LNCAP (cell line): ENCODE results near the gene PAPPA.

Experiments
- CTCF ChIP-seq: fragments of 450-650 bp; IDR thresholded peaks from 2 replicates; pipeline ENCODE4 v1.5.1; 2017; ENCODE audit warnings: mild to moderate bottlenecking

The PAPPA gene

GRCh38 chr9:116238225-116238624 lies 84.6 kb downstream of the PAPPA start:
- no peak for TF ChIP-seq CTCF

- no peak for TF ChIP-seq CTCF
Observed at GRCh38 chr9:116238776-116239340, 85.3 kb downstream of the PAPPA start.

GRCh38 chr9:116243708-116244107 lies 90.1 kb downstream of the PAPPA start:
- TF ChIP-seq CTCF: no peak

DNA sequence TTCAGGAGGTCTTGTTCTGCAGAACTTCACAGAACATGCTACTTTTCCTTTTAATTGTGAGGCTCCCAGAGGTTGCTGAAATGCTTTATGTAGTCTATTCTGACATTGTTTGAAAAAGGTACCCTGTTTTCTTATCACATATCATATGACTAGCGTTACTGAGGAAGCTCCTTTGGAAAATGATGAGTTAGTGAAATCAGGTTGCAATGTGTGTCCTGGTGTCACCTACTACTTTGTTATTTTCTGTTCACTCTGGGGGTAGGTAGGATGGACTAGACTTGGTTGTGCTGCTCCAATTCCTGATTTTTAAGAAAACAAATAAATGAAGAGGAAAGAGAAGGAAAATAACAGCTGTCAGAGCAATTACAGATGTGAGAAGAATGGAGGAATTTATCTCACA lies 93.7 kb downstream of the PAPPA start:
- TF ChIP-seq CTCF: no peak

DNA sequence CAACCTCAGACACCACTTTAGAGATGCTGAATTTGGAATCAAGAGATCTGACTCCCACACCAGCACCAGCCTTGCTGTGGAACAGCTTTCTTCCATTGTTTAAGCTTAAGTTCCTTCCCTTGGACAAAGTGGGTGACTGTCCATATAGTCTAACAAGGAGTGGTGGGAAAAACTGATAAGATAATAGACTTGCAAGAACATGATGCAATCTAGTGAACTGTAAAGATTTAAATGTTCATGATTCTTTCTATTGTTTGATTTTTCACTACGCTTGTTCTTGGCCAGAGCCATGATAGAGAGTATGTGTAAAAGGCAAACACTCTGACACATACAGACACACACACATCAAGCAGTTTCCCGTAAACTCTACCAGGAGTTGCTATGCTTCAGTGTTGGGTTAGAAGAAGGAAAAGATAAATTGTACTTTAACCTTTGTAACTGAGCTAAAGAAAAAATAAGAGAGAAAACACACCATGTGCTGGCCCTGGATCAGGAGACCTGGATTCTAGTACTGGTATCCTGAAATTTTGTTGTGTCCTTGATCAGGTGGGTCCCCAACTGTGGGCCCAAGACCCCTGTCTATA lies 94.3 kb downstream of the PAPPA start:
- TF ChIP-seq CTCF: no peak

GRCh38 chr9:116250891-116251290 lies 97.3 kb downstream of the PAPPA start:
- TF ChIP-seq CTCF: no peak

DNA sequence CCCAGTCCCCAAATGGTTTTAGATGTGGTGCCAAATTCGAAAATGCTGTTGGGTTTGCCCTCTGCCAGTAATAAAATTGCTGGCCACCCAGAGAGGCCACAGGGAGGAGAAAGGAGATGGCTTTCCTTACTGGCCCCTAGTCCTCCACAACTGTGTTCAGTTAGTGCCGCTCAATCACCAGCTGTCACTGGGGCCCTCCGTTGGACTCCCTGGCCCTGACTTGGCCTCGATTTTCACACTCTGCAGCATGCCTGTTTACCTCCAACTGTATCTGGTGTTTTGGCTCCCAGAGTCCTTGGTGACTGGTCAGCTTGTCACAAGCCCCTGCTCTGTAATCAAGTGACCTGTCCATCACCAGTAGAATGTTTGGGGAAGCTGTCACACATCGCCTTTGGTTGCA lies 97.8 kb downstream of the PAPPA start:
- TF ChIP-seq CTCF: no peak

DNA sequence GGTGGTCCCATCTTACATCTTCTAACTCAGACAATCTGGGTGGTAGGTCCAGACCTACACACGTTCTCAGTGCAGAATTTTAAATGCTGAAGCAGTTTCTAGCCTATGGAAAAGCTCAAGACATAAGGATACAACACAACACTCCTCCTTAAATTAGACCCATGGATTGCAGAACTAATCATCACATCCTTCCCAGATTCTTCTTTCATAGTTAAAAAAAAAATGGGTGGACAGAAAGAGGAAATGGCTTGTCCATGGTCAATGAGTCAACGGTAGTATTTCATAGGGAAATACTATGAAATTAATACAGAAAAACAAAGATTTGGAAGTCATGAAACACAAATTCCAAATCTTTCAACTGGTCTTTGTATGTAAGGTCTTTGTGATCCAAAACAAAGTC lies 106.9 kb downstream of the PAPPA start:
- TF ChIP-seq CTCF: no peak
